K562 (cell line): ENCODE data around the gene TSPAN15. TPM values are rescaled to one million over a fixed set of nuclear protein-coding genes. Genes with fewer than 3 reads are reported as not detected.

Experiments used
- ATAC-seq: fragments of 200-7000 bp; cut with Tn5 transposase; 3 replicates; pipeline ENCODE4 v1.9.1; 2020; ENCODE audit warnings: moderate library complexity
- BruUV-seq: library from RNA; stranded (reverse); fragments of 400-500 nt; replicated peaks from 2 replicates; lab custom pipeline; 2021; lab: Mats Ljungman, UMichigan
- CTCF ChIA-PET: fragments of 300-600 bp; formaldehyde crosslinking; extraction: SDS; loops from one replicate; lab custom pipeline; 2021; ENCODE audit warnings: low intra/inter-chr PET ratio; lab: Yijun Ruan, JAX
- POLR2A ChIA-PET: fragments of 300-600, 350-650 bp; sonication (Branson Sonifier 250); formaldehyde crosslinking; extraction: SDS; loops from one replicate; lab custom pipeline; 2021; ENCODE audit warnings: antibody characterized with exemption, inconsistent platforms; lab: Yijun Ruan, JAX
- DNase-seq, 4 experiments: peaks; one replicate each; pipeline versions ENCODE4 v3.0.0 to v3.0.0-alpha.2; 2011 to 2018; ENCODE audit warnings: low spot score in 3 of 4, mixed read lengths in 3 of 4; ENCODE audit errors: extremely low read depth in 1 of 4
- FAIRE-seq: peaks from 2 replicates; lab custom pipeline; 2011; peaks lifted over from hg19 to GRCh38; lab: Jason Lieb, UNC
- H2AFZ ChIP-seq: 2 replicates; pipeline ENCODE4 v1.6.0; 2011; ENCODE audit warnings: low read depth, low read length, control low read depth, inconsistent platforms
- H3K27ac ChIP-seq: fragments of 200-600 bp; 3 replicates; pipeline ENCODE4 v1.8.0; 2011; ENCODE audit warnings: low read depth, mild to moderate bottlenecking, control low read depth, inconsistent platforms, low read length, moderate library complexity, mixed read lengths; ENCODE audit errors: extremely low read depth
- H3K27me3 ChIP-seq, 2 experiments: fragments of 300-600 bp in 1 of 2; 2 replicates in 1 of 2; 3 replicates in 1 of 2; pipeline versions ENCODE4 v1.6.0 to v1.8.0; 2011; ENCODE audit warnings: inconsistent platforms in 2 of 2, low read length in 2 of 2, mild to moderate bottlenecking in 1 of 2, mixed read lengths in 1 of 2, moderate library complexity in 1 of 2; ENCODE audit not compliant: control insufficient read depth in 2 of 2, insufficient read depth in 2 of 2
- H3K36me3 ChIP-seq: fragments of 300-600 bp; 3 replicates; pipeline ENCODE4 v1.8.0; 2011; ENCODE audit warnings: mild to moderate bottlenecking, low read length, inconsistent platforms; ENCODE audit not compliant: control insufficient read depth, insufficient read depth
- H3K4me1 ChIP-seq, 2 experiments: fragments of 200-600 bp in 1 of 2; replicated peaks in 1 of 2; 2 replicates in 1 of 2; 3 replicates in 1 of 2; pipeline versions ENCODE4 v1.5.1 to v1.8.0; 2011; ENCODE audit warnings: inconsistent platforms in 2 of 2, low read length in 2 of 2, mild to moderate bottlenecking in 1 of 2, mixed read lengths in 1 of 2, moderate library complexity in 1 of 2; ENCODE audit not compliant: control insufficient read depth in 2 of 2, insufficient read depth in 2 of 2
- H3K4me2 ChIP-seq: 2 replicates; pipeline ENCODE4 v1.6.1; 2011; ENCODE audit warnings: low read length, control low read depth, inconsistent platforms, mixed read lengths; ENCODE audit not compliant: insufficient read depth
- H3K4me3 ChIP-seq: fragments of 200-600 bp; sonication (generic), shearing (Covaris generic); 2 replicates; pipeline ENCODE4 v1.5.1; 2016; ENCODE audit warnings: control low read depth, inconsistent platforms
- H3K79me2 ChIP-seq: fragments of 200-600 bp; 3 replicates; pipeline ENCODE4 v1.8.0; 2011; ENCODE audit warnings: low read length, inconsistent platforms; ENCODE audit not compliant: control insufficient read depth, insufficient read depth
- H3K9ac ChIP-seq, 2 experiments: 2 replicates each; pipeline versions ENCODE4 v1.6.0 to v1.6.1; 2011; ENCODE audit warnings: low read depth in 2 of 2, low read length in 2 of 2, control low read depth in 1 of 2, inconsistent platforms in 1 of 2, mild to moderate bottlenecking in 1 of 2, mixed read lengths in 1 of 2; ENCODE audit not compliant: insufficient read depth in 1 of 2
- H3K9me1 ChIP-seq: one replicate; pipeline ENCODE4 v1.6.0; 2011; ENCODE audit warnings: inconsistent platforms, mild to moderate bottlenecking, low read length, moderate library complexity; ENCODE audit not compliant: control insufficient read depth, insufficient read depth
- H3K9me3 ChIP-seq: replicated peaks from 2 replicates; pipeline ENCODE4 v1.5.1; 2011; ENCODE audit warnings: low read depth, low read length, inconsistent platforms; ENCODE audit not compliant: control insufficient read depth, insufficient read depth
- H4K20me1 ChIP-seq: replicated peaks from 2 replicates; pipeline ENCODE4 v1.6.1; 2011; ENCODE audit warnings: low read length, inconsistent platforms, mixed read lengths; ENCODE audit not compliant: control insufficient read depth, insufficient read depth
- ATF1 ChIP-seq, 2 experiments: fragments of 450-650 bp in 1 of 2; IDR thresholded peaks; 2 replicates each; pipeline ENCODE4 v1.6.1; 2016; ENCODE audit warnings: missing compliant biosample characterization in 1 of 2, missing genetic modification characterization in 1 of 2
- CHCHD3 ChIP-seq: fragments of 250-450 bp; sonication (Bioruptor Pico); IDR thresholded peaks from 2 replicates; pipeline ENCODE4 v2.1.2; 2022; ENCODE audit warnings: mild to moderate bottlenecking
- E2F6 ChIP-seq, 2 experiments: IDR thresholded peaks; 2 replicates each; pipeline ENCODE4 v1.6.1; 2011; ENCODE audit warnings: borderline replicate concordance in 1 of 2, control low read depth in 1 of 2, low read depth in 1 of 2, low read length in 1 of 2, mild to moderate bottlenecking in 1 of 2, mixed read lengths in 1 of 2, moderate library complexity in 1 of 2; ENCODE audit not compliant: insufficient read depth in 1 of 2, insufficient read length in 1 of 2, poor library complexity in 1 of 2, severe bottlenecking in 1 of 2; ENCODE audit errors: extremely low read depth in 1 of 2
- HDAC8 ChIP-seq: fragments of 450-650 bp; IDR thresholded peaks from 2 replicates; pipeline ENCODE4 v1.6.1; 2016; ENCODE audit warnings: mild to moderate bottlenecking, missing genetic modification characterization, moderate library complexity, missing compliant biosample characterization
- HINFP ChIP-seq: fragments of 450-650 bp; conservative IDR thresholded peaks from 2 replicates; pipeline ENCODE4 v1.6.1; 2016; ENCODE audit warnings: missing genetic modification characterization, low read depth, mild to moderate bottlenecking, control low read depth, missing compliant biosample characterization
- KDM1A ChIP-seq, 2 experiments: fragments of 450-650 bp; IDR thresholded peaks; 2 replicates each; pipeline ENCODE4 v1.6.1; 2016; ENCODE audit warnings: mild to moderate bottlenecking in 2 of 2
- PRPF4 ChIP-seq: fragments of 200-400 bp; formaldehyde crosslinking; IDR thresholded peaks from one replicate; pipeline ENCODE4 v1.6.1; 2017; ENCODE audit warnings: low read length, low read depth, mild to moderate bottlenecking; ENCODE audit not compliant: insufficient read depth, poor library complexity, severe bottlenecking
- RBM34 ChIP-seq: fragments of 200-400 bp; formaldehyde crosslinking; IDR thresholded peaks from 2 replicates; pipeline ENCODE4 v1.6.1; 2018; ENCODE audit warnings: low read length, borderline replicate concordance; ENCODE audit not compliant: insufficient read depth
- TCF15 ChIP-seq: fragments of 250-450 bp; sonication (Bioruptor Pico); IDR thresholded peaks from 2 replicates; pipeline ENCODE4 v1.8.0; 2022; ENCODE audit warnings: moderate library complexity, mild to moderate bottlenecking, inconsistent platforms
- ZBTB1 ChIP-seq: sonication (generic); formaldehyde crosslinking; IDR thresholded peaks from 2 replicates; pipeline ENCODE4 v1.8.1; 2023; ENCODE audit warnings: missing genetic modification reagents, low read depth, mild to moderate bottlenecking, borderline replicate concordance
- ZNF224 ChIP-seq: sonication (generic); formaldehyde crosslinking; IDR thresholded peaks from 2 replicates; pipeline ENCODE4 v1.8.0; 2022; ENCODE audit warnings: mild to moderate bottlenecking, missing genetic modification reagents
- ZNF23 ChIP-seq: fragments of 250-450 bp; sonication (Bioruptor Pico); IDR thresholded peaks from 2 replicates; pipeline ENCODE4 v1.4.0; 2020; ENCODE audit warnings: mild to moderate bottlenecking
- WGBS: fragments of 100-300 bp; shearing (Covaris generic); methylation state at CpG from one replicate; pipeline ENCODE4 v1.1.6; 2016; ENCODE audit warnings: low coverage, mixed read lengths; ENCODE audit not compliant: insufficient coverage; ENCODE audit errors: missing lambda C conversion rate; 5-methylcytosine and 5-hydroxymethylcytosine counted together
- in situ Hi-C: fragments of 300-500 bp; cut with MboI; formaldehyde crosslinking; loops from 4 replicates; pipeline ENCODE4 v1.15.0; 2018; ENCODE audit warnings: inconsistent platforms, mixed read lengths
- intact Hi-C: fragments of 100-400 bp; cut with micrococcal nuclease; formaldehyde crosslinking; loops from 2 replicates; pipeline ENCODE4 v1.14.2; 2022
- polyA plus RNA-seq, 8 experiments: library from polyadenylated mRNA; depleted of rRNA in 4 of 8; stranded (reverse) in 5 of 8; unstranded in 3 of 8; fragments of >200 nt; fragmentation: Nextera tagmentation in 2 of 8; fragmentation: Illumina TruSeq in 1 of 8; extraction: Ambion mirVana in 2 of 8; extraction: Trizol in 1 of 8; gene quantifications; 2 replicates each; pipeline versions ENCODE4 v1.2.1 to v1.2.3, GENCODE V29; 2011 to 2014; ENCODE audit warnings: inconsistent platforms in 1 of 8, missing spikeins in 1 of 8
- total RNA-seq, 7 experiments: library from RNA; depleted of rRNA in 6 of 7; stranded (reverse); fragments of >200 nt in 6 of 7; fragmentation: Illumina TruSeq in 2 of 7; extraction: Trizol in 2 of 7; gene quantifications; 2 replicates each; pipeline versions ENCODE4 v1.2.1 to v1.2.3, GENCODE V29; 2011 to 2021; ENCODE audit warnings: low replicate concordance in 1 of 7

Gene TSPAN15
- total and polyA plus RNA-seq, 9 of the 15 experiments (the other 6 are each of a cell fraction or from before 2014, with no cell fraction given): 0.33 to 1.0 (median 0.45) TPM; not detected in 2

GRCh38 chr10:69409176-69409495 lies 42.1 kb upstream of the TSPAN15 start:
- H3K27me3 ChIP-seq: peaks cover 0 to 7% of the 10 kb centered on the region in 2 experiments; a peak in 1 of 5 replicates
- peaks cover 2% of the 10 kb centered on the region for H3K9me1 ChIP-seq
- H4K20me1 ChIP-seq: 0 out of 2 replicates have a peak, but pooled peaks cover 4% of the 10 kb centered on the region
- ATAC-seq (no peak), FAIRE-seq (no peak), DNase-seq (no peak)
- no peaks in the 10 kb centered on the region for H3K79me2 ChIP-seq
- peak overlapping the region; percentile 52; the same call in 1 of the 3 replicates for H3K27ac ChIP-seq
- ChIA-PET CTCF (interaction anchor here (3.3 kb wide), 1 partner anchor 99 kb away, joined by 37 read pairs; no protein-coding TSS in a partner anchor), POLR2A (interaction anchor here (0.6 to 1.0 kb wide), 3 partner anchors 15 to 381 kb away, joined by 3 to 4 read pairs (median 3); no protein-coding TSS in a partner anchor)
- H2AFZ ChIP-seq: peak overlapping the region; percentile 89
- intact Hi-C loops: no loop called here
- 52% methylated on average over 7 of the region's 7 CpGs for WGBS
- no TSS peak for BruUV-seq
- peak overlapping the region; percentile 13 to 66; a peak in 1 of 4 replicates for H3K9ac ChIP-seq
- peaks cover 24 to 25% of the 10 kb centered on the region in 2 experiments for H3K4me1 ChIP-seq
- in situ Hi-C loops: no loop called here
- H3K9me3 ChIP-seq: no peaks in the 10 kb centered on the region
- H3K36me3 ChIP-seq: peaks cover 5% of the 10 kb centered on the region; the same call in 2 of the 3 replicates
- H3K4me3 ChIP-seq: no peak overlapping the region
- peak overlapping the region; percentile 63 for H3K4me2 ChIP-seq
- TF ChIP-seq RBM34: no peak
- no peak for TF ChIP-seq KDM1A (IDR thresholded peaks at IDR 0.05)
- TF ChIP-seq PRPF4: no peak
- TF ChIP-seq ZBTB1 (CRISPR knock-in tag): no peak
- no peak for TF ChIP-seq ZNF224
- TF ChIP-seq ATF1 (CRISPR knock-in tag; IDR thresholded peaks at IDR 0.05): no peak
- 0 out of 2 replicates have a peak, but pooled peaks have one; percentile 79 for TF ChIP-seq ATF1 (tag; IDR thresholded peaks at IDR 0.05)
- TF ChIP-seq ZNF23: no peak
- peak; percentile 28; the same call in 1 of the 2 replicates for TF ChIP-seq HDAC8 (tag)
- no peak for TF ChIP-seq HINFP (tag)
- no peak for TF ChIP-seq E2F6 (IDR thresholded peaks at IDR 0.05; ENCODE audit: borderline replicate concordance in 1 of 2, extremely low read depth in 1 of 2, insufficient read depth in 1 of 2, insufficient read length in 1 of 2, low read depth in 1 of 2, low read length in 1 of 2, poor library complexity in 1 of 2, severe bottlenecking in 1 of 2)
- TF ChIP-seq CHCHD3 (CRISPR knock-in tag): 0 out of 2 replicates have a peak, but pooled peaks have one; percentile 34
- TF ChIP-seq TCF15: no peak
